Measurements from ENCODE around the gene VWA3A.

GRCh38 chr16:22093331-22093730 lies 990 bp downstream of the VWA3A start:
- no peak for TF ChIP-seq FOXM1 (IDR thresholded peaks at IDR 0.05; ENCODE audit: borderline replicate concordance)
- no peak for TF ChIP-seq ELF4 (IDR thresholded peaks at IDR 0.05)
- no peak for TF ChIP-seq LEF1 (IDR thresholded peaks at IDR 0.05; ENCODE audit: borderline replicate concordance)
- no peak for TF ChIP-seq FOXA1 (IDR thresholded peaks at IDR 0.05)
